Rectal smooth muscle tissue (tissue), 1 donor: ENCODE data around the gene ATP6V0C.
"Not testable (repeated sequence)": the region's sequence is repeated elsewhere in the genome, so short reads cannot be mapped to it uniquely, and the experiment has no call there.

ENCODE experiments used
- H3K27ac ChIP-seq: one replicate; pipeline ENCODE4 v1.7.0; 2013; ENCODE audit warnings: low read depth, low read length, inconsistent platforms
- H3K27me3 ChIP-seq: one replicate; pipeline ENCODE4 v1.7.0; 2013; ENCODE audit warnings: low read length; ENCODE audit not compliant: control insufficient read depth, insufficient read depth
- H3K36me3 ChIP-seq: one replicate; pipeline ENCODE4 v1.7.0; 2013; ENCODE audit warnings: low read length; ENCODE audit not compliant: control insufficient read depth, insufficient read depth
- H3K4me1 ChIP-seq: one replicate; pipeline ENCODE4 v1.7.0; 2013; ENCODE audit warnings: low read length; ENCODE audit not compliant: control insufficient read depth, insufficient read depth
- H3K4me3 ChIP-seq: one replicate; pipeline ENCODE4 v1.7.0; 2013; ENCODE audit warnings: low read length
- H3K9ac ChIP-seq: one replicate; pipeline ENCODE4 v1.7.0; 2013; ENCODE audit warnings: low read length

Gene ATP6V0C

DNA sequence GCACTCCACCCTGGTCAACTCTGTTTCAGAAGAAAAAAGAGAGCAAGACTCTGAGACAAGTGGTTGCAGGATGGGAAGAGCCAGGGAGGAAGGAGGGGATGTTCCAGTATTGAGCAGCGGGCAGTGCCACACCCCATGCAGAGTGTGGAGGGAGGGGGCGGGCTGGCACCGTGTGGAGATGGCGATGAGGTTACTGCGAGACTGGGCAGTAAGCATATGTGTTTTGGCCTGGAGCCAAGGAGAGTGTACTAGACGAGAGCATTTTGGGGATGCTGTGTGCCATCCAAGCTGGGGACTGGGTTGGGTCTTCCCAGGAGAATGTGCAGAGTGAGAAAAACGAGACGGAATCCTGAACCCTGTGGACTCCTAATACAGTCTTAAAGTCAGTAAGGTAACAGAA, 35.5 kb upstream of the ATP6V0C start:
- Histone ChIP-seq H3K36me3 (no peaks in the 10 kb centered on the region), H3K27me3 (peaks cover 2% of the 10 kb centered on the region), H3K4me3 (no peak overlapping the region), H3K9ac (no peak overlapping the region), H3K4me1 (peaks cover 5% of the 10 kb centered on the region), H3K27ac (no peak overlapping the region)

GRCh38 chr16:2479996-2480395, 33.8 kb upstream of the ATP6V0C start:
- H3K27ac ChIP-seq, H3K9ac ChIP-seq, H3K36me3 ChIP-seq, H3K4me3 ChIP-seq, H3K27me3 ChIP-seq: not testable (repeated sequence)
- H3K4me1 ChIP-seq = peaks cover 12% of the 10 kb centered on the region

DNA sequence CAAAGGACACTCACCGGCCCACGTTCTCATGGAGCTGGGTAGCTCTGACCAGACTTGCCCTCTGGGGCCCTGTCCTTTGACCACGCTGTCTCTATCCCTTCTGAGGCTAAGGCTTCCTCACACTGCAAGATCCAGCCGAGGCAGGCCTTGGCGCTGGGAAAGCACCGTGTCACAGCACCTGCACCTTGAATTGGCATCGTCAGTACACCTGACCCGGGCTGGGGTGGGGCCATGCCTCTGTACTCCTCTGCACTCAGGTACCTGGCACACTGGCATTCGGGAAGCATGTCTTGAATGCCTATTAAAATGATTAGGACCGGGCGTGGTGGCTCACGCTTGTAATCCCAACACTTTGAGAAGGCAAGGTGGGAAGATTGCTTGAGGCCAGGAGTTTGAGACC, 32.8 kb upstream of the ATP6V0C start:
- no peak overlapping the region for H3K27ac ChIP-seq
- peaks cover 12% of the 10 kb centered on the region for H3K4me1 ChIP-seq

GRCh38 chr16:2481676-2482075, 32.1 kb upstream of the ATP6V0C start:
- H3K27me3 ChIP-seq = no peaks in the 10 kb centered on the region
- H3K4me1 ChIP-seq = peaks cover 12% of the 10 kb centered on the region
- H3K9ac ChIP-seq = no peak overlapping the region
- H3K36me3 ChIP-seq = no peaks in the 10 kb centered on the region
- H3K27ac ChIP-seq = no peak overlapping the region
- H3K4me3 ChIP-seq = no peak overlapping the region

More for the DNA sequence above, 32.8 kb upstream of the ATP6V0C start:
- Histone ChIP-seq H3K9ac (no peak overlapping the region), H3K4me3 (no peak overlapping the region), H3K36me3 (no peaks in the 10 kb centered on the region), H3K27me3 (no peaks in the 10 kb centered on the region)

DNA sequence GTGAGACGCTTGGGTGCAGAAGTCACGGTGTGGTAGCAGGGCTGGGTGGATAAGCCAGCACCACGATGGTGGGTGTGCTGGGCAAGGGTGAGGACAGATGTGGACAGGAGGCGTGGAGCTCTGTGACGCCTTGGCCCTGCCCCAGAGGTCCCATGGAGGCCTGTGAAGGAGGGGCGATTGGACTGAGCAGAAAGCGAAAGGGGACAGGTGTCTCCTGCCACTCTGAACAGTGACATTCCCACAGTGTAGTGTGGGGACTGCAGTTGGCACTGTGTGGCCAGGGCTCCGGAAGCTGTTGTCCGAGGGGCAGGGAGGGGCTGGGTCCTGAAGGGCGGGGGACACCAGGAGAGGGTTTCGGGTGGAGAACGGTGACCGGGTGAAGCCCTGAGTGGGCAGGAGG, 31.5 kb upstream of the ATP6V0C start:
- Histone ChIP-seq H3K4me1 (peaks cover 12% of the 10 kb centered on the region), H3K36me3 (no peaks in the 10 kb centered on the region), H3K27me3 (no peaks in the 10 kb centered on the region), H3K9ac (no peak overlapping the region), H3K4me3 (no peak overlapping the region), H3K27ac (peak overlapping the region; percentile 86)

DNA sequence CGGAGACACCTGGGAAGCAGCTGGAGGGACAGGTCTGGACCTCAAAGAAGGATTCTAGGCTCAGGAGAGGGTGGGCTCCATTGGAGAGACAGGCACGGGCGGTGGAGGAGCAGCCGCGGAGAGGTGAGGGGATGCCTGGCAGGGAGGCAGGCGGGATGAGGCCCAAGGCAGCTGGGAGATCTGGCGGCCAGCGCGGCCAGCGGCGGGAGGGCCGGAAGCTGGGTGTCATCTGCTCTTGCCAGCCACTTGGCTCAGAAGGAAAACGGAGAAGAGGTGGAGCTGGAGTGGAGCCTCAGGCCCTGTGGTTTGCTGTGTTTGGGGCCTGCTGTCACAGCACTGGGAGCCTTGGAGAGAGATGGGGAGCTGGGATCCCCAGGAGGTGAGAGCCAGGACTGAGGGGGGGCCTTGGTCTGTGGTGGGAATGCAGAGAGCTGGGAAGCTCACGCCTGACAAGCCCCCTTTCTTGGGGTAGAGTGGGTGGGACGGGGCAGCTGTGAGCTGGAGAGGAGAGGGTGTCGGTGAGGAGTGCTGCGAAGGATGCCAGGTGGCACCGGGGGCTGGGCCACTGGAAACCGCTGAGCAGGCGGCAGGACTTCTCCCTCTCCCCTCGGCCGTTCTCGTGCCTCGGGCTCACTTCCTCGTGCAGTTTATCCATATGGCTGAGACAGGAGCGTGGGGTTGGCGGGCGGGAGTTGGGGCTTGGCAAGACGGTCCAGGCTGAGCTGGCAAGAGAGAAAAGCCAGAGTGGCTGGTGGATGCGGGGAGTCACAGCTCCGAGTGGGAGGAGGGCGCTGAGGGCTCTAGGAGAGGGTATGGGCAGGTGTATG, 30.8 kb upstream of the ATP6V0C start:
- no peaks in the 10 kb centered on the region for H3K36me3 ChIP-seq
- peak overlapping the region; percentile 46 for H3K9ac ChIP-seq
- peaks cover 12% of the 10 kb centered on the region for H3K4me1 ChIP-seq
- peak overlapping the region; percentile 86 for H3K27ac ChIP-seq
- peak overlapping the region; percentile 46 for H3K4me3 ChIP-seq
- H3K27me3 ChIP-seq = no peaks in the 10 kb centered on the region

DNA sequence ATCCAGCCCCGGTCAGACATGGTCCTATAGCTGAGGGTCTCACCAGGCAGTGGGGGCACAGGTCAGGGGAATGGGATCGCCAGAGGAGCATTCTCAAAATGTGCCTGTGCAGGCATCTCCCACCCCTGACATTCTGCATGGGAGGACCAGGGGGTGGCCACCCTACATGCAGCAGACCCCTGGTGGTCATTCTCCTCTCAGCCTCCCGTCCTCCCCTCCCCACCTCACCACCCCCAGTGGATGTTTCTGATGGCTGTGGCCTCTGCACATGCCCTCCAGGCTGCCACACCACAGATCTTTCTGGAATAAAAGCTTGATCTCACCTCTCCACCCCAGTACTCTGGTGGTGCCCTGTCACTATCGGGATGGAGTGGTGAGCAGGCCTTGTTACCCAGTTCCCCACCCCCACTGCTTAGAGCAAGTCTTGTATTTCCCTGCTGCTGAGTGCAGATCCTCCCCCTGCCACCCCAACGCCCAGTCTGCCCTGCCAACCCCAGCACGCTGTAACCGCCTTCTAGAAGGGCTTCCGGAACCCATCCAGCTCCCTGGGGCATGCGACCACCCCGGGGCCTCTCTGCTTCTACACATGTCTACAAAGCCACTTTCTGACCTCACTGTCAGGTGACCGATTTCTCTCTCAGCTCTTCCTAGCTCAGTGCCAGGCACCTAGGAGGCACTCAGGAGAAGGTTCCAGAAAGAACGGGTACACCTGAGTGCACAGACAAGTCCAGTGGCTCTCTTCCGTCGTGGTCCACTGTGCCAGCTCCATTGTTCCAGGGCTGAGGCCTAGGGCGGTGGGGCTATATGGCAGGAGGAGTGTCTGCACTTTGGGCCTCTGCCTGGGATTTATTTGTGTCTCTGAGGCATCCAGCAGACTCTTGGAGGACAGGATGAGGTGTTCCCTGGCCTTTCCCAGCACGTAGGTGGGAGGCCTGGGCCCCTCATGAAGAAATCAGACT, 29.5 kb upstream of the ATP6V0C start:
- peak overlapping the region; percentile 86 for H3K27ac ChIP-seq
- H3K4me1 ChIP-seq = peaks cover 12% of the 10 kb centered on the region
- no peaks in the 10 kb centered on the region for H3K36me3 ChIP-seq
- H3K9ac ChIP-seq = no peak overlapping the region
- H3K4me3 ChIP-seq = no peak overlapping the region
- H3K27me3 ChIP-seq = no peaks in the 10 kb centered on the region

DNA sequence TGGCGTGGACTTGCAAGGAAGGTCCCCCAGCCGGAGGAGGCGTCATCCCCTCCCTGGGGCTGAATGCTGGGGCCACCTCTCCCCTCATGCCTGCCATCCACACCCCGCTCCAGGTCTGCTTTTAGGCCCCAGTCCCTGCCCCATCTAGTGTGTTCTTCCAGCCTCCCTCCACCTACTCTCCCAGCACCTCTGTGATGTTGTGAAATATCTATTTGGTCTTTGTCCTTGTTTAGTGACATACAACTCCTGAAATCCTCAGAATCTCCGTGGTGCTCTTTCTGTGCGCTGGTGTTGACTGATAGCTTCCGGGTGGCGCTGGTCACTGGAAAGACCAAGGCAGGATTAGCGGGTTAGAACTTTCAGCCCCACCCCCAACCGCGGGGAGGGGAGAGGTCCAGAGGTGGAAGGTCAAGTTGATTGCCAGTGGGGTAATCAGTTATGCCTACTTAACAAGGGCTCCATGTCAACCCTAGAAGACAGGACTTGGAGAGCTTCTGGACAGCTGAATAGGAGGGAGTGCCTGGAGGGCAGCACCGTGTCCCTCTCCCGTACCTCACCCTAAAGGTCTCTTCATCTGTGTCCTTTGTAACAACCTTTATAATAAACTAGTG, 28.7 kb upstream of the ATP6V0C start:
- Histone ChIP-seq H3K36me3 (no peaks in the 10 kb centered on the region), H3K4me3 (no peak overlapping the region), H3K4me1 (peaks cover 12% of the 10 kb centered on the region), H3K27me3 (no peaks in the 10 kb centered on the region), H3K27ac (no peak overlapping the region), H3K9ac (no peak overlapping the region)

DNA sequence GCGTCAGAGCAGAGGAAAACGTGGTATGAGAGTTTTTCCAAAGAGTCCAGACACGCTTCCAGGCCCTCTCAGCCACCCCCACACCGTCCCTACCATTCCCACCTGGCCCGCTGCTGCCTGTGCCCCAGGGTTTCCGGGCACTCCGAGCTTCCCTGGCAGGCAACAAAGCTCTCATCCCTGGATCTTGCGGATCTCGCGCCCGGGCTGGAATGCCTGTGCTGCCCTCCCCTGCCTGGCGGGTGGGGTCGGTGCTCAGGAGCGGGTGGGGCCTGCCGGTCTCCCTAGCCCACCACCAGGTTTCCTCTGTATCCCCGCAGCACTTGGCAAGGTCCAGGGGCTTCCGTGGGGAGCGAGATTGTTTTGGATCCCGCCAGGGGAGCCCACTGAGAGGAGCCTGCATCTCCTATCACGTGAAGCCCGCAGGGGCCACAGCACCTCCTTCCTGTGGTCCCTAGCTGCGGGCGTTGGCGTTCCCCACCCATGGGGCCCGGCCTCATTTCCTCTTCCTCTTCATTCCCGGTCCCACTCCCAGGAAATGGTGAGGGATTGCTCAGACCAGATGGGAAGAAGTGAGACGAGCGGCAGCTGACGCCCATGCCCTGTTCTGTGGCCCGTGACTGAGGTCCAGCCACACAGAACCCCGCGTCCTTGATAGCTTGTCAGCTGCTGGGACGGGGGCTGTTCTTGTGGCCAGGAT, 27.8 kb upstream of the ATP6V0C start:
- Histone ChIP-seq H3K36me3 (no peaks in the 10 kb centered on the region), H3K4me1 (peaks cover 12% of the 10 kb centered on the region), H3K27me3 (no peaks in the 10 kb centered on the region), H3K9ac (no peak overlapping the region), H3K4me3 (no peak overlapping the region), H3K27ac (no peak overlapping the region)

DNA sequence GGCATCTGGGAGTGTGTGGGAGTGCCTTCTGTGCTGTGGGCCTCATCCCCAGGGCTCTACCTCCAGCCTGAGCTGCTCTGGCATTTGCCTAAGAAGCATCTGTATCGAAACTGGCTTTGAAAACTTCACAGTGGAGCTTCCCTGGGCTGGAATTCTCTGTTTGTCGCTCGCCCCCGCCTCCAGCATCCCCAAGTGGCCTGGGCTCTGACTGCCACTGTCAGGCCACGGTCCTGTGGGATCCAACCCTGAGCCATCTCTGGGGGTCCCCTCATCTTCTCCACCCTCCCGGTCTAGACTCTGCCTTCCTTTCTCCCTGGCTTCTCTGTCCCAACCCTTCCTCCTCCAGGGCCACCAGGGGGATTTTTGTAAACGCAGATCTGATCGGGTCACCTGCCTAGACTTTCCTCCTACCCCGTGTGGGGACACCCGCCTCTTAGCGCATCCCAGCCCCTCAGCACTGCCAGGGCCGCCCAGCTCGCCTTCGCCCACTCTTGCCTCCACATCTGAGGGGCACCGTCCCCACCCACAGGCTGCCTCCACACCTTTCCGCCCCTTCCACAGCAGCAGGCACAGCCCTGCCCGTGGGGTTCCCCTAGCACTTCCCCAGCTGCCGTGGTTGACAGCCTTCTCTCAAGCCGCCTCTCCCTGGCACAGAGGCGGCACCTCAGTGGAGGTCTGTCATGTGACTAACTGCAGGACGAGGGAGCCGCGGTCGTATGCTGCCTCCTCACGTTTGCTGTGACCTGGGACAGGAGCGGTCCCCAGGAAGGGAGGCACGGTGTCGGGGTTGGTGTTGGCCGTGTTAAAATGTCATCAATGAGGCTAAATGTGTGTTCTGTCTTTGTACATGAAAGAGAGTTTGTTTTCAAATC, 26.9 kb upstream of the ATP6V0C start:
- Histone ChIP-seq H3K36me3 (no peaks in the 10 kb centered on the region), H3K4me1 (peaks cover 12% of the 10 kb centered on the region), H3K4me3 (no peak overlapping the region), H3K27me3 (no peaks in the 10 kb centered on the region), H3K27ac (no peak overlapping the region), H3K9ac (no peak overlapping the region)

DNA sequence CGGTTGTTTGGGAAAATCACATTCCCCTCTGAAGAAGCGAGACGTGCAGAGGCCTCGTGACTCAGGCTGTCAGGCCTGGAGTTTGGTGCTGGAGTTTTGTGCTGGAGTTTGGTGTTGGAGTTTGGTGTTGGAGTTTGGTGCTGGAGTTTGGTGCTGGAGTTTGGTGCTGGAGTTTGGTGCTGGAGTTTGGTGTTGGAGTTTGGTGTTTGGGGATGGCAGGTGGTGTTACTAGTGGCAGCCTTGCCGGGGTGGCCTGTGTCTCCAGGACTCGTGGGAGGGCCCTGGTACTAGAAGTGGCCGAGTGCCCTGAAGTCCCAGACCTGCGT, 26.3 kb upstream of the ATP6V0C start:
- H3K4me3 ChIP-seq = no peak overlapping the region
- peaks cover 12% of the 10 kb centered on the region for H3K4me1 ChIP-seq
- H3K9ac ChIP-seq = no peak overlapping the region
- H3K36me3 ChIP-seq = no peaks in the 10 kb centered on the region
- no peak overlapping the region for H3K27ac ChIP-seq
- no peaks in the 10 kb centered on the region for H3K27me3 ChIP-seq
